Central memory CD4-positive, alpha-beta T cell (primary cell): ENCODE data around the gene DCTN5.
"Not testable (repeated sequence)": the region's sequence is repeated elsewhere in the genome, so short reads cannot be mapped to it uniquely, and the experiment has no call there.

ENCODE experiments used
- DNase-seq: peaks from one replicate; pipeline ENCODE4 v3.0.0; 2022
- total RNA-seq, 3 experiments: gene quantifications; one replicate each; lab custom pipeline; 2026; lab: John Stamatoyannopoulos, UW

Gene DCTN5
- total RNA-seq, result 73.3 to 129 (median 87.6) reads per million in 3 experiments

GRCh38 chr16:23640931-23641765 is at the start of gene DCTN5, which contains the start of gene PALB2:
Gene DCTN5, plus strand, starts transcription at chr16:23641466. Its CDS starts 77 bp downstream, at chr16:23641543.
Gene PALB2, minus strand, starts transcription at chr16:23641310. Its CDS starts 153 bp downstream, at chr16:23641157.
- DNase-seq, result peak; percentile 81

DNA sequence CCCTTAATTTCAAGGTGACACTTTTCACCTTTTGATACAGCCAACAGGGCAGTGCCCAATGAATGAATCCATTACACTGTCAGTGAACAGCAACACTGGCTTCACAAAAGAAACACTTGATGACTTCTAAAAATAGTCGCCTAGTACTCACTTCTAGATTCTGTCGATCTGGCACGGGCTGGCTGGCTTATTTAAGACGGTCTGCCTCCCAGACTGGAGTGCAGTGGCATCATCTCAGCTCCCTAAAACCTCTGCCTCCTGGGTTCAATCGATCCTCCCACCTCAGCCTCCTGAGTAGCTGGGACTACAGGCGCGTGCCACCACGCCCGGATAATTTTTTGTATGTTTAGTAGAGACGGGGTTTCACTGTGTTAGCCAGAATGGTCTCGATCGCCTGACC is 47.1 kb upstream of the DCTN5 start:
- DNase-seq, result no peak

- no peak for DNase-seq
Measured at GRCh38 chr16:23595246-23595950, 45.9 kb upstream of the DCTN5 start.

- DNase-seq, result peak; percentile 86
Measured at GRCh38 chr16:23595951-23596720, 45.1 kb upstream of the DCTN5 start, which contains the start of gene NDUFAB1. Gene NDUFAB1, minus strand, starts transcription at chr16:23596316. Its CDS starts 26 bp downstream, at chr16:23596290.

DNA sequence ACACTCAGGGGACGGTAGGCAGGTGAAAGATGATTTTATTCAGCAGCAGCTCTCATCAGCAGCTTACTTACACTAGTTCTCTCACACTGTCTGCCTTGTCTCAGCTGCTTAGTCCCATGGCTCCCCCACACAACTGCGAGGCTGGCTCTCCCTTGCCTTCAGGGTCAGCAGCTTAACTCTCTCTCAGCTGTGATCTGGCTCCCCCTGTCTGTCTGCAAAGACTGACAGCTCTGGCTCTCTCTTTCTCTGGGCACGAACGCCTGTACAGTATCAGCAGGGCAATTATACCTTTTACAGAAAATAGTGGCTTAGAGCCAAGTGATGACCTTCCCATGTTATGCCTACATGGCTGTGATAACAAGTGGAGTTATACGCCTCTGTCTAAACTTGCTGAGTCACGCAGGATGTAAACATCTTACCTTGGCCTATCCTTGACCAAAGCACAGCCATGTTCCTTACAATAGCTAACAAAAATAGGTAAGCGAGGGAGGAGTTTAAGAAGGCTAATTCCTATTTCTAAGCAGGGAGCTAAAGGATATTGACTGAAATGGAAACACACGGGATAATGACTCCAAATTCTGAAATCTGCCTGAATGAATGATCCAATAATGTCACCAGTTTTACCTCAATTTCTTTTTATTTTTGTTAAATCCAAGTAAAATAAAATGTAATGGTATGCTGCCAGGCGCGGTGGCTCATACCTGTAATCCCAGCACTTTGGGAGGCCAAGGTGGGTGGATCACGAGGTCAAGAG is 44.1 kb upstream of the DCTN5 start:
- no peak for DNase-seq

- no peak for DNase-seq
Measured at GRCh38 chr16:23607726-23608125, 33.5 kb upstream of the DCTN5 start.

GRCh38 chr16:23608194-23608593 is 33.1 kb upstream of the DCTN5 start:
- no peak for DNase-seq

GRCh38 chr16:23609929-23610328 is 31.3 kb upstream of the DCTN5 start:
- DNase-seq, result no peak

DNA sequence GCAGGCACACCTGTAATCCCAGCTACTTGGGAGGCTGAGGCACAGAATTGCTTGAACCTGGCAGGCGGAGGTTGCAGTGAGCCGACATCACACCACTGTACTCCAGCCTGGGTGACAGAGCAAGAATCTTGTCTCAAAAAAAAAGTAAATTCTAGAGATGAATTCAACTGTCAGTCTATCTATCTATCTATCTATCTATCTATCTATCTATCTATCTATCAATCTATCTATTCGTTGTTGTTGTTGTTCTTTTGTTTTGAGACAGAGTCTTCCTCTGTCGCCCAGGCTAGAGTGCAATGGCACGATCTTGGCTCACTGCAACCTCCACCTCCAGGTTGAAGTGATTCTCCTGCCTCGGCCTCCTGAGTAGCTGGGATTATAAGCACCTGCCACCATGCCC is 30.4 kb upstream of the DCTN5 start:
- not testable (repeated sequence) for DNase-seq

- DNase-seq, result no peak
Measured at GRCh38 chr16:23611936-23612335, 29.3 kb upstream of the DCTN5 start.

DNA sequence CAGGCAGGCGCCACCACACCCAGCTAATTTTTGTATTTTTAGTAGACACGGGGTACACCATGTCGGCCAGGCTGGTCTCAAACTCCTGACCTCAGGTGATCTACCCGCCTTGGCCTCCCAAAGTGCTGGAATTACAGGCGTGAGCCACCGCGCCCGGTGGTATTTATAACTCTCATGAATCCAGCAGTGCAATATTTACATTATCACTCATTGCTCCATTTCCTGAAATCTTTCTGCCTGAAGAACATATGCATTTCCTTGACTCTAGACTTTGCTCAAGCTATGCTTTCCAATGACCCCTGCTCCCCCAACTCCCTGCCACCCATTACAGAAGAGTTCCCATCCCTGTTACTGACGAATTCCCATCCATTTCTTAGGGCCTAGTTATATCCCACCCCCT is 25.5 kb upstream of the DCTN5 start:
- DNase-seq, result no peak

DNA sequence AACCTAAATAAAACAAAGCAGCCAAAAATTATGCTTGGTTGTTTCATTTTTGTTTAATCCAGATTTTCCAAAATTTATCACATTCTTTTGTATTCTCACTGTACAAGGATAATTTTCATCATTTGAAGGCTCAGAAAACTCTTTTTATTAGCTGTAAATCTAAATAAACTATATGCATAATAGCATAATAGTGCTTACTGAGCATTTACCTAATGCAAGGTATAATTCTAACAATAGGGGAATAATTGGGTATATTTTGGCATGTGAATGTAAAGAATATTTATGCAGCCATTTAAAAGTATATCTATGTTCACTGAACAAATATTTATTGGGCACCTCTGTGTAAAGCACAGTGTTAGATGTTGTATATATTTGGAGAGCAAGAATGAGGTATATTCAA is 17.2 kb upstream of the DCTN5 start:
- DNase-seq, result no peak

GRCh38 chr16:23629516-23629915 is 11.8 kb upstream of the DCTN5 start:
- no peak for DNase-seq

GRCh38 chr16:23631874-23632273 is 9.4 kb upstream of the DCTN5 start:
- DNase-seq, result not testable (repeated sequence)

GRCh38 chr16:23634461-23635036 is 6.7 kb upstream of the DCTN5 start:
- no peak for DNase-seq

GRCh38 chr16:23635958-23636357 is 5.3 kb upstream of the DCTN5 start:
- no peak for DNase-seq

DNA sequence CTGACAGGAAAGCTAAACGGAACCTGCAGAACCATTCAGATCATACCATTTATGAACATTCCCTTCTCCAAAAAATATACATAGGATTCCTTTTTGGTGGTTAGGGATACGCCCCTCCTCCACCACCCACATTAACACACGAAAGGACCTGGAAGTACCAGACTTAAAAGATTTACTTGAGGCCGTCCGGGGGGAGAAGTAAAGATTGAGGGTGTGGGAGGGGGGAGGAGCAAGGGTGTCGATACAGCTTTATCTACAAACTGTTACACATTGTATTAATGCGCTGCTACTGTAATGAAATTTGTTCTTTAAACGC is 693 bp upstream of the DCTN5 start:
- no peak for DNase-seq

DNA sequence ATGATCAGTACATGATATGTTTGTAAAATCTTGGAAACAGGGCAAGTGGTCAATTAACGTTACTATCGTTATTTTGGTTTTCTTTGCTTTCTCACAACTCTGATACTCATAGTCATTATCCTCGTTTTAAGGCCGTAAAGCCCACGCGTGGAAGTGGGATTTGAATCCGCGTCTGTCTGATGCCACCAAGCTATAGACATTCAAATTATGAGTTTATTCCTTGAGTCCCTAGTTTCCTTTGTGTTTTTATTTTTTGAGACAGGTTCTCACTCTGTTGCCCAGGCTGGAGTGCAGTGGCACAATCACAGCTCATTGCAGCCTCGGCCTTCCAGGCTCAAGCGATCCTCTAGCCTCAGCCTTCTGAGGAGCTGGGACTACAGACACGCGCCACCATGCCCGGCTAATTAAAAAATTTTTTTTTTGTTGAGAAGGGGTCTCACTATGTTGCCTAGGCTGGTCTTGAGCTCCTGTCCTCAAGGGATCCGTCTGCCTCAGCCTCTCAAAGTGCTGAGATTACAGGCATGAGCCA is 1.0 kb downstream of the DCTN5 start:
- no peak for DNase-seq

- no peak for DNase-seq
Measured at GRCh38 chr16:23650674-23651416, 9.6 kb downstream of the DCTN5 start.

DNA sequence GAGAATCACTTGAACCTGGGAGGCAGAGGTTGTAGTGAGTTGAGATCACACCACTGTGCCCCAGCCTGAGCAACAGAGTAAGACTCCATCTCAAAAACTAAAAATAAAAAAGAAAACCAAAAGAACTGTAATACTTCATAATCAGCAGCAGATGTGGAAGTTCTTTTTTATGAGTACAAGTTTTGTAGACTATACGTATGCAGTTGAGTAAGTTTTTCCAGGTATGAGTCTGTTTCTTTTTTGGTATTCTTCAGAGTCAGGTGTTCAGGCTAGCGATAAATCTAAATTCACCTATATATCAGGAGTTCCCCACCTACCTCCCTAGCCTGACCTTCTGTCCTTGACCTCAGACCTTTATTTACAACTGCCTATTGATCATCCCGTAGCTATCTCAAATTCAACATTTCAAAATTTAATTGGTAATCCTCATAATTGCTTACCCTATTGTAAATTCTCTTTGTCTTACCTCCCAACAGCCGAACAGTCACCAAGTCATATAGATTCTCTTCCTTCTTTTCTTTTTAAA is 10.7 kb downstream of the DCTN5 start:
- DNase-seq, result no peak

GRCh38 chr16:23663918-23664317 is 22.7 kb downstream of the DCTN5 start:
- no peak for DNase-seq
